ENCODE measurements around the gene RFC1. TPM values are rescaled to one million over a fixed set of nuclear protein-coding genes. Genes with fewer than 3 reads are reported as not detected.

RFC1 gene
- total and polyA plus RNA-seq, 9 of the 15 experiments (the other 6 are each of a cell fraction or from before 2014, with no cell fraction given) = 16.8 to 85.6 (median 45.2) TPM

GRCh38 chr4:39324897-39325613 lies 41.1 kb downstream of the RFC1 start:
- in situ Hi-C loops (cut with MboI) = no loop called here
- POLR2A ChIA-PET = no interaction called here
- DNase-seq (ENCODE audit: extremely low read depth in 1 of 4, low spot score in 3 of 4) = no peak

More at GRCh38 chr4:39324897-39325613, 41.1 kb downstream of the RFC1 start:
- FAIRE-seq = no peak
- H3K79me2 ChIP-seq (ENCODE audit: control insufficient read depth, insufficient read depth, low read length) = peaks cover 19% of the 10 kb centered on the region; the same call in 2 of the 3 replicates
- 74% methylated on average over 4 of the region's 4 CpGs for WGBS (ENCODE audit: insufficient coverage, low coverage, missing lambda C conversion rate)
- no peak overlapping the region for H3K9ac ChIP-seq (ENCODE audit: insufficient read depth in 1 of 2, low read depth in 2 of 2, low read length in 2 of 2)
- no peak overlapping the region for H3K27ac ChIP-seq (ENCODE audit: extremely low read depth, low read depth, low read length)
- H3K9me1 ChIP-seq (ENCODE audit: control insufficient read depth, insufficient read depth, low read length) = no peaks in the 10 kb centered on the region
- CTCF ChIA-PET (ENCODE audit: low intra/inter-chr PET ratio) = no interaction called here
- no peak overlapping the region for H3K4me2 ChIP-seq (ENCODE audit: insufficient read depth, low read length)
- no peak overlapping the region for H3K4me3 ChIP-seq
- intact Hi-C loops (cut with micrococcal nuclease) = no loop called here
- peaks cover 64% of the 10 kb centered on the region; the same call in 2 of the 3 replicates for H3K36me3 ChIP-seq (ENCODE audit: control insufficient read depth, insufficient read depth, low read length)
- H3K4me1 ChIP-seq (replicated peaks in 1 of 2; ENCODE audit: control insufficient read depth in 2 of 2, insufficient read depth in 2 of 2, low read length in 2 of 2) = peaks cover 0 to 7% of the 10 kb centered on the region in 2 experiments; a peak in 2 of 5 replicates
- H2AFZ ChIP-seq (ENCODE audit: low read depth, low read length) = no peak overlapping the region
- TF ChIP-seq JUND (IDR thresholded peaks at IDR 0.05; ENCODE audit: borderline replicate concordance, low read depth, low read length) (no peak), JUND (tag; IDR thresholded peaks at IDR 0.05; ENCODE audit: borderline replicate concordance, low read depth, low read length) (no peak), SMARCE1 (IDR thresholded peaks at IDR 0.05) (no peak), KLF6 (CRISPR knock-in tag; IDR thresholded peaks at IDR 0.05; ENCODE audit: borderline replicate concordance) (no peak), HOMEZ (CRISPR knock-in tag; IDR thresholded peaks at IDR 0.05) (no peak), XRCC5 (IDR thresholded peaks at IDR 0.05; ENCODE audit: low read depth, low read length) (no peak)
- no TSS peak for BruUV-seq (replicated peaks)
- no peaks in the 10 kb centered on the region for H3K9me3 ChIP-seq (replicated peaks; ENCODE audit: control insufficient read depth, insufficient read depth, low read depth, low read length)
- no peaks in the 10 kb centered on the region for H3K27me3 ChIP-seq (ENCODE audit: control insufficient read depth in 2 of 2, insufficient read depth in 2 of 2, low read length in 2 of 2)
- no peak for ATAC-seq
- no peaks in the 10 kb centered on the region for H4K20me1 ChIP-seq (replicated peaks; ENCODE audit: control insufficient read depth, insufficient read depth, low read length)
